OCI-LY3 (cell line): ENCODE data around the gene NFIC.
A peak's percentile ranks its signal among the peaks of the same experiment; 100 is the strongest.

Experiments
- H2AFZ ChIP-seq: fragments of 200-600, 300-600 bp; shearing (Covaris generic); 2 replicates; pipeline ENCODE4 v1.6.0; 2014; ENCODE audit warnings: antibody characterized with exemption, low read depth, low read length
- H3K27ac ChIP-seq: fragments of 200-600, 300-600 bp; sonication (generic); 2 replicates; pipeline ENCODE4 v1.5.1; 2014; ENCODE audit warnings: mild to moderate bottlenecking, low read length, moderate library complexity, mixed read lengths
- H3K27me3 ChIP-seq: fragments of 200-600, 300-600 bp; sonication (generic); 2 replicates; pipeline ENCODE4 v1.6.1; 2014; ENCODE audit warnings: low read depth, low read length, mixed read lengths
- H3K36me3 ChIP-seq: fragments of 200-600, 300-600 bp; sonication (generic); replicated peaks from 2 replicates; pipeline ENCODE3; 2014; ENCODE audit warnings: low read depth, low read length, mixed read lengths
- H3K4me1 ChIP-seq: fragments of 300-600, 200-600 bp; sonication (generic); 2 replicates; pipeline ENCODE4 v1.6.1; 2014; ENCODE audit warnings: low read length, mixed read lengths
- H3K4me2 ChIP-seq: fragments of 200-600, 300-600 bp; sonication (generic); 2 replicates; pipeline ENCODE4 v1.6.1; 2014; ENCODE audit warnings: low read length, mixed read lengths
- H3K4me3 ChIP-seq: fragments of 300-600, 200-600 bp; sonication (generic); 2 replicates; pipeline ENCODE4 v1.5.1; 2014; ENCODE audit warnings: antibody characterized with exemption, mild to moderate bottlenecking, low read length, moderate library complexity
- H3K79me2 ChIP-seq: fragments of 300-600, 200-600 bp; shearing (Covaris generic); 2 replicates; pipeline ENCODE4 v1.6.1; 2014; ENCODE audit warnings: mild to moderate bottlenecking, low read length, mixed read lengths
- H3K9ac ChIP-seq: fragments of 300-600, 200-600 bp; shearing (Covaris generic); 2 replicates; pipeline ENCODE4 v1.6.0; 2014; ENCODE audit warnings: mild to moderate bottlenecking, low read length, moderate library complexity
- H3K9me3 ChIP-seq: fragments of 200-600, 300-600 bp; shearing (Covaris generic); 2 replicates; pipeline ENCODE4 v1.6.1; 2014; ENCODE audit warnings: low read length, mixed read lengths; ENCODE audit not compliant: insufficient read depth
- H4K20me1 ChIP-seq: fragments of 200-600, 300-600 bp; sonication (generic); 2 replicates; pipeline ENCODE4 v1.6.1; 2016; ENCODE audit warnings: low read length, mixed read lengths; ENCODE audit not compliant: insufficient read depth
- EZH2phosphoT487 ChIP-seq: fragments of 200-600 bp; shearing (Covaris generic); IDR thresholded peaks from 2 replicates; pipeline ENCODE4 v1.6.1; 2018; ENCODE audit warnings: antibody characterized with exemption, mixed run types, low read depth
- TF ChIP-seq, protein P1 (sequence below): fragments of 200-600, 300-600 bp; sonication (generic); IDR thresholded peaks from 2 replicates; pipeline ENCODE4 v1.5.1; 2014; ENCODE audit warnings: antibody characterized with exemption, low read length, low read depth

NFIC gene

DNA sequence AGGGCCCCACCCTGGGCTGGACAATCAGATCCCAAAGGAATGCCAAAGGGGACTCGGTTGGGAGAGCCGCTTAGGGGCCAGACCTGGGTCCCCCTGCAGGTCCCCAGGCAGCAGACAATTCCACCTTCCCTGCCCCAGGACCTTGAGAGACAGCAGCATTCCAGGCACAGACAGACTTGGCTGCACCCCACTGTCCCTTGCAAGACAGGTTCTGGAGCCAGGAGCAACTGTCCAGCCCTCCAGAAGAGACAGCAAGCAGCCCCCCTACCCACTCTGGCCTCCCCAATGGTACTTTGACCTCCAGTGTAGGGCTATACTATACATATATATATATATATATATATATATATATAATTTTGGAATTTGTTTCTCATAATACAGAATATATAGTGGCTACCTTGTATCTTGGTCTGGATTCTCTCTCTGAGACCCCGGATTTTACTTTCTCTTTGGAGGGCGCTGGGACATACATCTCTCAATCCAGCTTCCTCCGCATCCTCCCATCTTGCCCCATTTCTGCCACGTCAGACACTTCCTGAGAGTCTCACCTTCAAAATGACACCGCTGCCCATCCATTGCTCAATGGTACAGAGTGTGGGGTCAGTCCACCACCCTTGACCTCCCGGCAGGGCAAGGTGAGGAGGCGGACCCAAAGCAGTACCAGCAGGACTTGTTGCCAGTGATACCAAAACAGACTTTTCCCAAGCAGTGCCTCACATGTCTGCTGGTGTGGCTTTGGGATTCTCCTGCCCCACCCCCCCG is 101.2 kb downstream of the NFIC start:
- H3K4me1 ChIP-seq, result no peaks in the 10 kb centered on the region
- H3K79me2 ChIP-seq, result no peaks in the 10 kb centered on the region
- no peaks in the 10 kb centered on the region for H3K9me3 ChIP-seq
- H3K27ac ChIP-seq, result no peak overlapping the region
- H3K4me2 ChIP-seq, result no peak overlapping the region
- no peaks in the 10 kb centered on the region for H3K27me3 ChIP-seq
- H4K20me1 ChIP-seq, result no peaks in the 10 kb centered on the region
- H3K4me3 ChIP-seq, result no peak overlapping the region
- no peak overlapping the region for H2AFZ ChIP-seq
- peaks cover 6% of the 10 kb centered on the region for H3K36me3 ChIP-seq
- no peak overlapping the region for H3K9ac ChIP-seq
- TF ChIP-seq EZH2phosphoT487, result no peak
- TF ChIP-seq, protein P1, sequence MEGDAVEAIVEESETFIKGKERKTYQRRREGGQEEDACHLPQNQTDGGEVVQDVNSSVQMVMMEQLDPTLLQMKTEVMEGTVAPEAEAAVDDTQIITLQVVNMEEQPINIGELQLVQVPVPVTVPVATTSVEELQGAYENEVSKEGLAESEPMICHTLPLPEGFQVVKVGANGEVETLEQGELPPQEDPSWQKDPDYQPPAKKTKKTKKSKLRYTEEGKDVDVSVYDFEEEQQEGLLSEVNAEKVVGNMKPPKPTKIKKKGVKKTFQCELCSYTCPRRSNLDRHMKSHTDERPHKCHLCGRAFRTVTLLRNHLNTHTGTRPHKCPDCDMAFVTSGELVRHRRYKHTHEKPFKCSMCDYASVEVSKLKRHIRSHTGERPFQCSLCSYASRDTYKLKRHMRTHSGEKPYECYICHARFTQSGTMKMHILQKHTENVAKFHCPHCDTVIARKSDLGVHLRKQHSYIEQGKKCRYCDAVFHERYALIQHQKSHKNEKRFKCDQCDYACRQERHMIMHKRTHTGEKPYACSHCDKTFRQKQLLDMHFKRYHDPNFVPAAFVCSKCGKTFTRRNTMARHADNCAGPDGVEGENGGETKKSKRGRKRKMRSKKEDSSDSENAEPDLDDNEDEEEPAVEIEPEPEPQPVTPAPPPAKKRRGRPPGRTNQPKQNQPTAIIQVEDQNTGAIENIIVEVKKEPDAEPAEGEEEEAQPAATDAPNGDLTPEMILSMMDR, result no peak

DNA sequence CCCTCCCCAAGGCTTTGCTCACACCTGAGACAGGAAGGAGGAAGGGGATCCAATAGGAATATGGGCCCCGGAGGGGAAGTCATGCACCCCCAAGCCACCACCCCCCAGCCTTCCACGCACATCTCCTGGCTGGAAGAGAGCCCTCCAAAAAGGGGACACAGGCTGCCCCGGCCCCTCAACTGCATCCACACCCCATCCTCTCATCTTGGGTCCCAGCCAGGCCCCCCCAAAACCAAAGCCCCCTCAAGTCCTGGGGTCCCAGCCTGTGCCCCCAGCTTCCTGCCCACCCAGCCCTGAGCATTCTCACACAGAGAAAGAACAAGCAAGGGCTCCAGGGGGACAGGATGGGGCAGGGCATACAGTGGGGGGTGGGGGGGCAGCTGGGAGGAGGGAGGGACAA is 101.8 kb downstream of the NFIC start:
- H2AFZ ChIP-seq, result no peak overlapping the region
- H3K9me3 ChIP-seq, result no peaks in the 10 kb centered on the region
- H3K9ac ChIP-seq, result no peak overlapping the region
- no peak overlapping the region for H3K4me3 ChIP-seq
- H3K27me3 ChIP-seq, result no peaks in the 10 kb centered on the region
- peaks cover 6% of the 10 kb centered on the region for H3K36me3 ChIP-seq
- no peaks in the 10 kb centered on the region for H4K20me1 ChIP-seq
- no peaks in the 10 kb centered on the region for H3K79me2 ChIP-seq
- TF ChIP-seq EZH2phosphoT487, result no peak
- TF ChIP-seq, protein P1, result no peak
- no peak overlapping the region for H3K27ac ChIP-seq
- H3K4me2 ChIP-seq, result no peak overlapping the region
- H3K4me1 ChIP-seq, result no peaks in the 10 kb centered on the region

DNA sequence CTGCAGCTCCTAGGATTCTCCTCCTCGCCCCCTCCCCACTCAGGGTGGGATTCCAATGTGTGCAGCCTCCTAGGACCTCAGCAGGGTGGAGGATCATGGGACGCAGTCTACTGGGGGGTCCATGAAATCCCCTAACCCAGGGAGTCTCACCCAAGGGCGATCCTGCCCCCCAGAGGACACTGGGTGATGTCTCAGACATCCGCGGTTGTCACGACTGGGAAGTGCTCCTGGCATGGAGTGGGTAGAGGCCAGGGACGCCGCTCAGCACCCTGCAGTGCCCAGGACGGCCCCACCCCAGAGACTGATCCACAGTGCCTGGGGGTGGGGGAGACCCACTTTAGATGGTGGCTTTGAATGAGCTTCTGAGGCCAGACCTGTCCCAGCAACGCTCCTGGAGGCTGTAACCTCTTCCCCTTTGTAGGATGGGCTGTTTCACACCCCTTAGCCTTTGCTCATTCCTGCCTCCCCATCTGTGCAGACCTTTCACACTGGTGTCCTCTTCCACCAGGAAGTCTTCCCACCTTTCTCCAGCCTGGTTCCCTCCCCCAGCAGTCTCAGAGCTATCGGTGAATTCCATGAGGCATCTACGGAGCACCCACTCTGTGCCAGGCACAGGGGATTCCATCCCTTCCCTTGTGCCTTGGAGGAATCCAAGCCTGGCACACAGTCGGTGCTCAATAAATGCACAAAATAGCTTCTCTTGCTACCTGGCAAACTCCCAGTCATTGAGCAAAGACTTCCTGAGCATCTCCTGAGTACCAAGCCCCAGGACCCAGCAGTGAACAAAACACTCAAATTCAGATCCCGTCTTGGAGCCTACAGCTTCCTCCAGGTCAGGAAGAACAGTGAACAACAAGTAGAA is 103.5 kb downstream of the NFIC start:
- TF ChIP-seq, protein P1, result peak; percentile 21; the same call in 1 of the 2 replicates
- no peak for TF ChIP-seq EZH2phosphoT487
- Histone ChIP-seq H3K36me3 (peaks cover 6% of the 10 kb centered on the region), H3K9ac (no peak overlapping the region), H3K4me3 (no peak overlapping the region), H3K79me2 (no peaks in the 10 kb centered on the region), H3K9me3 (no peaks in the 10 kb centered on the region), H4K20me1 (no peaks in the 10 kb centered on the region), H3K27ac (no peak overlapping the region), H3K4me1 (no peaks in the 10 kb centered on the region), H3K27me3 (peaks cover under 1% of the 10 kb centered on the region; the same call in 1 of the 2 replicates), H2AFZ (no peak overlapping the region), H3K4me2 (no peak overlapping the region)

DNA sequence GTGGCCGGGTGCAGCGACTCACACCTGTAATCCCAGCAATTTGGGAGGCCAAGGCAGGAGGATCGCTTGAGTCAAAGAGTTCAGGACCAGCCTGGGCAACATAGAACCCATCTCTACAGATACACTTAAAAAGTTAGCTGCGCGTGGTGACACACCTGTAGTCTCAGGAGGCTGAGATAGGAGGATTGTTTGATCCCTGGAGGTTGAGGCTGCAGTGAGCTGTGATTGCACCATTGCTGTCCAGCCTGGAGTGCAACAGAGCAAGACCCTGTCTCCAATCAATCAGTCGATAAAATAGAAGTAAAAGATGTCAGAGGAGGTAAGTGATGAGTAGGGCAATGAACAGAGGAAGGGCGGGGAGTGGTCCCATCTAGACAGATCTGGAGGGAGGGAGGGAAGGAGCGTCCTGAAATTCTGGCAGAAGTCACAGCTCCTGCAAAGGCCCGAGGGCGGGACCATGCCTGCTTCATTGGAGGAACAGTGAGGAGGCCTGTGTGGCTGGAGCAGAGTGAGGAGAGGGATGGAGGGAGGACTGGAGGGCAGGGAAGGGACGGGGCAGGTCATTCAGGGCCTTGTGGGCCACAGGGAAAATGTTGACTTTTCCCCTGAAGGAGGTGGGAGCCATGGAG is 104.2 kb downstream of the NFIC start:
- H3K4me2 ChIP-seq, result no peak overlapping the region
- no peaks in the 10 kb centered on the region for H3K79me2 ChIP-seq
- TF ChIP-seq, protein P1, result no peak
- no peak for TF ChIP-seq EZH2phosphoT487
- H3K36me3 ChIP-seq, result peaks cover 6% of the 10 kb centered on the region
- H3K27me3 ChIP-seq, result peaks cover 6% of the 10 kb centered on the region; the same call in 1 of the 2 replicates
- no peaks in the 10 kb centered on the region for H4K20me1 ChIP-seq
- no peak overlapping the region for H2AFZ ChIP-seq
- H3K4me1 ChIP-seq, result no peaks in the 10 kb centered on the region
- no peak overlapping the region for H3K4me3 ChIP-seq
- H3K27ac ChIP-seq, result no peak overlapping the region
- no peak overlapping the region for H3K9ac ChIP-seq
- no peaks in the 10 kb centered on the region for H3K9me3 ChIP-seq
